ENCODE results near the gene PRKCB. TPM values are rescaled to one million over a fixed set of nuclear protein-coding genes. Genes with fewer than 3 reads are reported as not detected.

Gene PRKCB
- total and polyA plus RNA-seq, 2 experiments from 2014 or later, result 3.7 to 16.4 TPM

GRCh38 chr16:23855010-23855409, 19.2 kb downstream of the PRKCB start:
- Mint-ChIP-seq H3K4me3 (no peak overlapping the region), H3K27me3 (ENCODE audit: insufficient read depth, low read depth, poor library complexity) (peaks cover 13% of the 10 kb centered on the region), H3K4me1 (peaks cover 16% of the 10 kb centered on the region), H3K36me3 (ENCODE audit: low read depth) (0 out of 3 replicates have a peak, but pooled peaks cover 2% of the 10 kb centered on the region), H3K27ac (no peak overlapping the region), H3K9me3 (no peaks in the 10 kb centered on the region; the same call in 2 of the 3 replicates)
- H3K4me2 ChIP-seq, result no peak overlapping the region
- H3F3A ChIP-seq (replicated peaks; ENCODE audit: low read depth), result no peaks in the 10 kb centered on the region
- H3K36me3 ChIP-seq (ENCODE audit: insufficient read depth), result no peaks in the 10 kb centered on the region
- H3K27ac ChIP-seq (ENCODE audit: low read depth), result no peak overlapping the region
- H3K4me1 ChIP-seq (ENCODE audit: insufficient read depth), result peaks cover 9% of the 10 kb centered on the region; the same call in 1 of the 2 replicates
- H3K79me2 ChIP-seq (replicated peaks; ENCODE audit: insufficient read depth), result no peaks in the 10 kb centered on the region
- H3K9me2 ChIP-seq (ENCODE audit: insufficient read depth), result no peaks in the 10 kb centered on the region
- DNase-seq (ENCODE audit: low spot score) (peak; percentile 28), ATAC-seq (peak; percentile 63)
- TF ChIP-seq STAT1 (IDR thresholded peaks at IDR 0.05; ENCODE audit: unreplicated experiment) (no peak), ZNF462 (CRISPR knock-in tag; IDR thresholded peaks at IDR 0.05) (no peak), JUNB (IDR thresholded peaks at IDR 0.05; ENCODE audit: unreplicated experiment) (no peak), EZH2phosphoT487 (IDR thresholded peaks at IDR 0.05; ENCODE audit: unreplicated experiment) (no peak), REST (IDR thresholded peaks at IDR 0.05; ENCODE audit: unreplicated experiment) (no peak), ZNF114 (CRISPR knock-in tag; IDR thresholded peaks at IDR 0.05) (no peak), ZNF331 (CRISPR knock-in tag; IDR thresholded peaks at IDR 0.05; ENCODE audit: low read depth) (no peak), POLR2AphosphoS5 (IDR thresholded peaks at IDR 0.05; ENCODE audit: low read depth) (no peak)
- H3K27me3 ChIP-seq (ENCODE audit: insufficient read depth), result peaks cover 13% of the 10 kb centered on the region
- H4K20me1 ChIP-seq (replicated peaks; ENCODE audit: insufficient read depth), result peaks cover under 1% of the 10 kb centered on the region; the same call in 1 of the 2 replicates
- H3K4me3 ChIP-seq, result no peak overlapping the region
- H2AFZ ChIP-seq, result no peak overlapping the region
